ENCODE results near the gene EFNA4. TPM values are rescaled to one million over a fixed set of nuclear protein-coding genes. Genes with fewer than 3 reads are reported as not detected.
A peak's percentile ranks its signal among the peaks of the same experiment; 100 is the strongest.

EFNA4 gene
- total RNA-seq, 6 experiments from 2014 or later, result 3.6 to 5.6 (median 4.8) TPM

- Mint-ChIP-seq H3K9me3 (no peaks in the 10 kb centered on the region), H3K36me3 (ENCODE audit: low read depth) (0 out of 2 replicates have a peak, but pooled peaks cover 3% of the 10 kb centered on the region)
Measured at GRCh38 chr1:155050560-155051341, 12.8 kb upstream of the EFNA4 start, which contains the start of gene ADAM15. TSS of gene ADAM15 (plus strand) at chr1:155051316. CDS start at chr1:155051387, 71 bp downstream.

GRCh38 chr1:155051342-155051776 lies 12.2 kb upstream of the EFNA4 start:
- 0 out of 2 replicates have a peak, but pooled peaks cover 9% of the 10 kb centered on the region for H3K36me3 Mint-ChIP-seq (ENCODE audit: low read depth)
- DNase-seq, result no peak
- peak overlapping the region; percentile 89 for H3K4me3 Mint-ChIP-seq
- peaks cover 30% of the 10 kb centered on the region for H3K4me1 Mint-ChIP-seq (ENCODE audit: low read depth)
- TF ChIP-seq CTCF (IDR thresholded peaks at IDR 0.05), result no peak
- 0 out of 2 replicates have a peak overlapping the region, but pooled peaks have one; percentile 33 for H3K27ac Mint-ChIP-seq
- no peaks in the 10 kb centered on the region for H3K9me3 Mint-ChIP-seq
- H3K27me3 Mint-ChIP-seq (ENCODE audit: insufficient read depth), result no peaks in the 10 kb centered on the region; the same call in 1 of the 2 replicates

More at GRCh38 chr1:155050560-155051341, 12.8 kb upstream of the EFNA4 start, which contains the start of gene ADAM15:
- Mint-ChIP-seq H3K27me3 (ENCODE audit: insufficient read depth) (no peaks in the 10 kb centered on the region; the same call in 1 of the 2 replicates), H3K27ac (peak within 1 kb of the TSS; percentile 74), H3K4me1 (ENCODE audit: low read depth) (peaks cover 33% of the 10 kb centered on the region), H3K4me3 (peak within 1 kb of the TSS; percentile 89)
- peak; percentile 47 for DNase-seq
- peak; percentile 93 for TF ChIP-seq CTCF (IDR thresholded peaks at IDR 0.05)

- no peaks in the 10 kb centered on the region for H3K9me3 Mint-ChIP-seq
- peak overlapping the region; percentile 33; the same call in 1 of the 2 replicates for H3K27ac Mint-ChIP-seq
- peak; percentile 11 for DNase-seq
- TF ChIP-seq CTCF (IDR thresholded peaks at IDR 0.05), result no peak
- H3K27me3 Mint-ChIP-seq (ENCODE audit: insufficient read depth), result no peaks in the 10 kb centered on the region; the same call in 1 of the 2 replicates
- 0 out of 2 replicates have a peak, but pooled peaks cover 10% of the 10 kb centered on the region for H3K36me3 Mint-ChIP-seq (ENCODE audit: low read depth)
- H3K4me3 Mint-ChIP-seq, result peak overlapping the region; percentile 89
- peaks cover 30% of the 10 kb centered on the region for H3K4me1 Mint-ChIP-seq (ENCODE audit: low read depth)
Measured at GRCh38 chr1:155051777-155052398, 11.7 kb upstream of the EFNA4 start.

GRCh38 chr1:155052439-155053395 lies 10.8 kb upstream of the EFNA4 start:
- Mint-ChIP-seq H3K9me3 (no peaks in the 10 kb centered on the region), H3K27ac (peak overlapping the region; percentile 33; the same call in 1 of the 2 replicates), H3K36me3 (ENCODE audit: low read depth) (0 out of 2 replicates have a peak, but pooled peaks cover 10% of the 10 kb centered on the region), H3K4me3 (peak overlapping the region; percentile 89), H3K27me3 (ENCODE audit: insufficient read depth) (no peaks in the 10 kb centered on the region; the same call in 1 of the 2 replicates), H3K4me1 (ENCODE audit: low read depth) (peaks cover 30% of the 10 kb centered on the region)
- TF ChIP-seq CTCF (IDR thresholded peaks at IDR 0.05), result peak; percentile 65
- no peak for DNase-seq
